D721Med (cell line): ENCODE measurements around the gene LAMB4.

Source experiments
- DNase-seq: peaks from one replicate; pipeline ENCODE4 v3.0.0; 2011; ENCODE audit warnings: low spot score; ENCODE audit not compliant: insufficient read length
- FAIRE-seq: peaks from 2 replicates; lab custom pipeline; 2011; peaks lifted over from hg19 to GRCh38; lab: Jason Lieb, UNC
- CTCF ChIP-seq: IDR thresholded peaks from 2 replicates; pipeline ENCODE4 v1.5.1; 2012; ENCODE audit warnings: mild to moderate bottlenecking, control low read depth; ENCODE audit not compliant: insufficient read depth; ENCODE audit errors: missing control alignments

The LAMB4 gene

GRCh38 chr7:108000875-108001763 lies 129.0 kb downstream of the LAMB4 start:
- FAIRE-seq, result no peak
- DNase-seq, result no peak
- TF ChIP-seq CTCF, result peak; percentile 45

GRCh38 chr7:107999779-108000560 lies 130.2 kb downstream of the LAMB4 start:
- FAIRE-seq, result no peak
- no peak for TF ChIP-seq CTCF
- no peak for DNase-seq

GRCh38 chr7:107998660-107999480 lies 131.3 kb downstream of the LAMB4 start:
- FAIRE-seq (no peak), DNase-seq (no peak)
- TF ChIP-seq CTCF, result no peak

- DNase-seq (no peak), FAIRE-seq (no peak)
- no peak for TF ChIP-seq CTCF
These were observed 132.0 kb downstream of the LAMB4 start for GRCh38 chr7:107998150-107998549.

- DNase-seq (no peak), FAIRE-seq (no peak)
- no peak for TF ChIP-seq CTCF
These were observed 133.9 kb downstream of the LAMB4 start for GRCh38 chr7:107996072-107996882.
